NCI-H82 treated with DMSO at 0.1 percent for 48 hours (cell line): ENCODE measurements around the gene SLC44A4.
"Not testable (repeated sequence)": the region's sequence is repeated elsewhere in the genome, so short reads cannot be mapped to it uniquely, and the experiment has no call there.

Experiments
- DNase-seq: peaks from one replicate; lab custom pipeline; 2025; ENCODE audit not compliant: unreplicated experiment; lab: John Stamatoyannopoulos, UW

The SLC44A4 gene

GRCh38 chr6:31880616-31881015, 1.8 kb upstream of the SLC44A4 start:
- DNase-seq = no peak

- DNase-seq = no peak
Measured at GRCh38 chr6:31879901-31880300, 1.1 kb upstream of the SLC44A4 start.

GRCh38 chr6:31879143-31879542, 346 bp upstream of the SLC44A4 start:
- no peak for DNase-seq

GRCh38 chr6:31878222-31878621, 575 bp downstream of the SLC44A4 start:
- DNase-seq = no peak

GRCh38 chr6:31877651-31878161, 1.1 kb downstream of the SLC44A4 start:
- DNase-seq = no peak

GRCh38 chr6:31877125-31877650, 1.6 kb downstream of the SLC44A4 start:
- DNase-seq = no peak

GRCh38 chr6:31876357-31876756, 2.4 kb downstream of the SLC44A4 start:
- DNase-seq = no peak

GRCh38 chr6:31875877-31876276, 2.9 kb downstream of the SLC44A4 start:
- DNase-seq = no peak

- DNase-seq = no peak
Measured at GRCh38 chr6:31874836-31875572, 3.8 kb downstream of the SLC44A4 start.

- no peak for DNase-seq
Measured at GRCh38 chr6:31874084-31874670, 4.6 kb downstream of the SLC44A4 start.

GRCh38 chr6:31871046-31871659, 7.6 kb downstream of the SLC44A4 start:
- DNase-seq = no peak

- no peak for DNase-seq
Measured at GRCh38 chr6:31870385-31870921, 8.3 kb downstream of the SLC44A4 start.

- DNase-seq = no peak
Measured at GRCh38 chr6:31869343-31869742, 9.5 kb downstream of the SLC44A4 start.

- not testable (repeated sequence) for DNase-seq
Measured at GRCh38 chr6:31868658-31868971, 10.2 kb downstream of the SLC44A4 start.

GRCh38 chr6:31865205-31866118, 13.3 kb downstream of the SLC44A4 start:
- DNase-seq = no peak

GRCh38 chr6:31864818-31865204, 14.0 kb downstream of the SLC44A4 start:
- DNase-seq = no peak

- DNase-seq = not testable (repeated sequence)
Measured at GRCh38 chr6:31864123-31864562, 14.7 kb downstream of the SLC44A4 start.

- peak; percentile 100 for DNase-seq
Measured at GRCh38 chr6:31862344-31863235, 16.2 kb downstream of the SLC44A4 start, which contains the start of gene NEU1. NEU1 (minus strand) TSS chr6:31862821; CDS start chr6:31862776, 45 bp downstream.

GRCh38 chr6:31861919-31862343, 16.9 kb downstream of the SLC44A4 start:
- no peak for DNase-seq
